HepG2 (cell line): ENCODE results near the gene MRPL58. TPM values are rescaled to one million over a fixed set of nuclear protein-coding genes. Genes with fewer than 3 reads are reported as not detected.

ENCODE experiments used
- ATM ChIP-seq: fragments of 450-650 bp; IDR thresholded peaks from 2 replicates; pipeline ENCODE4 v1.7.1; 2017; ENCODE audit warnings: mild to moderate bottlenecking, borderline replicate concordance
- CAMTA2 ChIP-seq: sonication (generic); formaldehyde crosslinking; IDR thresholded peaks from 2 replicates; pipeline ENCODE4 v1.4.0; 2020; ENCODE audit warnings: mild to moderate bottlenecking, missing genetic modification reagents, borderline replicate concordance
- CCAR2 ChIP-seq: fragments of 200-400 bp; formaldehyde crosslinking; optimal IDR thresholded peaks from 2 replicates; pipeline ENCODE3; 2018; ENCODE audit warnings: low read depth, mild to moderate bottlenecking, low read length, moderate library complexity
- CREBL2 ChIP-seq: sonication (generic); formaldehyde crosslinking; IDR thresholded peaks from 2 replicates; pipeline ENCODE4 v1.8.1; 2023; ENCODE audit warnings: missing genetic modification reagents, mild to moderate bottlenecking, borderline replicate concordance
- FOXC1 ChIP-seq: sonication (generic); formaldehyde crosslinking; IDR thresholded peaks from 2 replicates; pipeline ENCODE4 v1.8.0; 2022; ENCODE audit warnings: mild to moderate bottlenecking, missing genetic modification reagents, borderline replicate concordance
- GATAD2A ChIP-seq: IDR thresholded peaks from 2 replicates; pipeline ENCODE4 v1.6.1; 2016
- IRF1 ChIP-seq: sonication (generic); formaldehyde crosslinking; IDR thresholded peaks from 2 replicates; pipeline ENCODE4 v1.4.0; 2020; ENCODE audit warnings: low read depth, mild to moderate bottlenecking, missing genetic modification reagents
- KDM2A ChIP-seq: sonication (generic); formaldehyde crosslinking; IDR thresholded peaks from 2 replicates; pipeline ENCODE4 v1.4.0; 2020; ENCODE audit warnings: low read depth, missing genetic modification reagents, borderline replicate concordance
- MAX ChIP-seq: IDR thresholded peaks from 2 replicates; pipeline ENCODE4 v1.6.1; 2012; ENCODE audit warnings: inconsistent platforms
- MEF2D ChIP-seq: sonication (generic); formaldehyde crosslinking; IDR thresholded peaks from 2 replicates; pipeline ENCODE4 v1.5.1; 2020; ENCODE audit warnings: mild to moderate bottlenecking, missing genetic modification reagents
- NR2C2 ChIP-seq: sonication (generic); formaldehyde crosslinking; IDR thresholded peaks from 2 replicates; pipeline ENCODE4 v1.4.0; 2020; ENCODE audit warnings: missing genetic modification reagents, mild to moderate bottlenecking, moderate library complexity, borderline replicate concordance
- PPARG ChIP-seq: conservative IDR thresholded peaks from 2 replicates; pipeline ENCODE4 v1.6.1; 2016; ENCODE audit warnings: missing biosample characterization, missing genetic modification reagents
- SOX13 ChIP-seq, 3 experiments: fragments of 450-650 bp in 1 of 3; sonication (generic) in 1 of 3; formaldehyde crosslinking in 1 of 3; IDR thresholded peaks in 2 of 3; conservative IDR thresholded peaks in 1 of 3; 2 replicates each; pipeline versions ENCODE4 v1.5.0 to v1.6.1; 2016 to 2020; ENCODE audit warnings: antibody characterized with exemption in 1 of 3, mild to moderate bottlenecking in 1 of 3, missing compliant biosample characterization in 1 of 3, missing genetic modification reagents in 1 of 3, moderate library complexity in 1 of 3
- ZGPAT ChIP-seq: IDR thresholded peaks from 2 replicates; pipeline ENCODE4 v1.6.1; 2016; ENCODE audit warnings: mild to moderate bottlenecking
- ZMYM2 ChIP-seq: sonication (generic); formaldehyde crosslinking; IDR thresholded peaks from 2 replicates; pipeline ENCODE4 v1.8.0; 2022; ENCODE audit warnings: mild to moderate bottlenecking, missing genetic modification reagents
- ZNF235 ChIP-seq: sonication (generic); formaldehyde crosslinking; IDR thresholded peaks from 2 replicates; pipeline ENCODE4 v1.8.1; 2023; ENCODE audit warnings: mild to moderate bottlenecking, missing genetic modification reagents, borderline replicate concordance
- ZNF281 ChIP-seq: sonication (generic); formaldehyde crosslinking; IDR thresholded peaks from 2 replicates; pipeline ENCODE4 v1.4.0; 2020; ENCODE audit warnings: missing genetic modification reagents, borderline replicate concordance
- ZNF598 ChIP-seq: sonication (generic); formaldehyde crosslinking; IDR thresholded peaks from 2 replicates; pipeline ENCODE4 v1.5.1; 2020; ENCODE audit warnings: mild to moderate bottlenecking, missing genetic modification reagents, borderline replicate concordance
- ZNF639 ChIP-seq: conservative IDR thresholded peaks from 2 replicates; pipeline ENCODE4 v1.6.1; 2018; ENCODE audit warnings: missing genetic modification reagents
- ZNF816 ChIP-seq: sonication (generic); formaldehyde crosslinking; IDR thresholded peaks from 2 replicates; pipeline ENCODE4 v1.8.0; 2022; ENCODE audit warnings: missing genetic modification reagents, mild to moderate bottlenecking, borderline replicate concordance
- polyA plus RNA-seq, 8 experiments: library from polyadenylated mRNA; depleted of rRNA in 3 of 8; stranded (reverse) in 7 of 8; unstranded in 1 of 8; fragments of >200 nt; fragmentation: Illumina TruSeq in 4 of 8; extraction: Trizol in 4 of 8; gene quantifications; 2 replicates each; pipeline versions ENCODE4 v1.2.1 to v1.2.3, GENCODE V29; 2011 to 2016; ENCODE audit warnings: low read depth in 4 of 8, missing spikeins in 1 of 8, mixed read lengths in 1 of 8; ENCODE audit not compliant: insufficient read depth in 1 of 8
- total RNA-seq, 5 experiments: library from RNA; depleted of rRNA; stranded (reverse); fragments of >200 nt; fragmentation: Illumina TruSeq; extraction: Trizol; gene quantifications; 2 replicates each; pipeline ENCODE4 v1.2.3, GENCODE V29; 2016; ENCODE audit warnings: low read depth in 1 of 5

Gene MRPL58
- total and polyA plus RNA-seq, 2 of the 13 experiments (the other 11 are each of a cell fraction or from before 2014, with no cell fraction given): 44.9 to 68.9 TPM

GRCh38 chr17:75046407-75047289 is 34.2 kb downstream of the MRPL58 start, which contains the start of the genes ATP5PD and KCTD2 (continued):
- TF ChIP-seq GATAD2A (CRISPR knock-in tag): peak; percentile 58; the same call in 1 of the 2 replicates
- TF ChIP-seq ZNF816 (CRISPR knock-in tag): no peak; the same call in 1 of the 2 replicates
- TF ChIP-seq MEF2D (CRISPR knock-in tag): no peak; the same call in 1 of the 2 replicates
- TF ChIP-seq PPARG (CRISPR knock-in tag): peak; percentile 61; the same call in 1 of the 2 replicates
- peak; percentile 99; the same call in 1 of the 2 replicates for TF ChIP-seq ZNF598 (CRISPR knock-in tag)
- TF ChIP-seq ZGPAT: peak; percentile 80; the same call in 1 of the 2 replicates
- TF ChIP-seq ZNF639 (CRISPR knock-in tag): peak; percentile 51
- TF ChIP-seq ZNF235 (CRISPR knock-in tag): peak; percentile 86; the same call in 1 of the 2 replicates
- peak; percentile 97 for TF ChIP-seq FOXC1 (CRISPR knock-in tag)
- peak; percentile 87; the same call in 1 of the 2 replicates for TF ChIP-seq CREBL2
- no peak for TF ChIP-seq ATM
- peak; percentile 35; the same call in 1 of the 2 replicates for TF ChIP-seq CAMTA2 (CRISPR knock-in tag)
- TF ChIP-seq NR2C2 (CRISPR knock-in tag): peak; percentile 82; the same call in 1 of the 2 replicates
- TF ChIP-seq KDM2A: peak; percentile 97
- TF ChIP-seq IRF1 (CRISPR knock-in tag): no peak
- peak; percentile 40; the same call in 1 of the 2 replicates for TF ChIP-seq ZNF281
- TF ChIP-seq ZMYM2: 0 out of 2 replicates have a peak, but pooled peaks have one; percentile 14
- no peak for TF ChIP-seq CCAR2
- TF ChIP-seq MAX: peak; percentile 67
- no peak for TF ChIP-seq SOX13 (IDR thresholded peaks at IDR 0.05)
- peak in 1 of 2 experiments; percentile 23; a peak in 1 of 4 replicates for TF ChIP-seq SOX13 (CRISPR knock-in tag; conservative IDR thresholded peaks at IDR 0.05 in 1 of 2, IDR thresholded peaks at IDR 0.05 in 1 of 2)
